OCI-LY7 (cell line): ENCODE measurements around the gene CTDSP1. TPM values are rescaled to one million over a fixed set of nuclear protein-coding genes. Genes with fewer than 3 reads are reported as not detected.
A peak's percentile ranks its signal among the peaks of the same experiment; 100 is the strongest.

Experiments
- BruUV-seq: library from RNA; stranded (reverse); fragments of 400-500 nt; replicated peaks from 2 replicates; lab custom pipeline; 2021; lab: Mats Ljungman, UMichigan
- CTCF ChIA-PET: fragments of 300-600 bp; sonication (Branson Sonifier 250); formaldehyde crosslinking; loops from one replicate; lab custom pipeline; 2022; ENCODE audit warnings: antibody characterized with exemption; ENCODE audit not compliant: unreplicated experiment; lab: Charles Lee
- POLR2A ChIA-PET: fragments of 300-600 bp; sonication (Branson Sonifier 250); formaldehyde crosslinking; loops from one replicate; lab custom pipeline; 2022; ENCODE audit warnings: antibody characterized with exemption; lab: Charles Lee
- DNase-seq: peaks from one replicate; pipeline ENCODE4 v3.0.0-alpha.2; 2015; ENCODE audit warnings: low spot score
- H2AFZ ChIP-seq: fragments of 200-600 bp; sonication (generic), shearing (Covaris generic); 2 replicates; pipeline ENCODE4 v1.6.1; 2014; ENCODE audit warnings: mild to moderate bottlenecking, antibody characterized with exemption, low read length, moderate library complexity
- H3K27ac ChIP-seq: fragments of 200-600 bp; sonication (generic); 2 replicates; pipeline ENCODE4 v1.5.1; 2014; ENCODE audit warnings: mixed run types, low read depth, mild to moderate bottlenecking, moderate library complexity, low read length, inconsistent platforms; ENCODE audit not compliant: poor library complexity, severe bottlenecking
- H3K36me3 ChIP-seq: fragments of 200-600 bp; sonication (generic); 2 replicates; pipeline ENCODE4 v1.6.1; 2014; ENCODE audit warnings: mild to moderate bottlenecking, antibody characterized with exemption, low read length, moderate library complexity, mixed read lengths; ENCODE audit not compliant: insufficient read depth
- H3K4me1 ChIP-seq: fragments of 200-600 bp; sonication (generic); 2 replicates; pipeline ENCODE4 v1.5.1; 2014; ENCODE audit warnings: mild to moderate bottlenecking, low read length; ENCODE audit not compliant: insufficient read depth, poor library complexity, severe bottlenecking
- H3K4me2 ChIP-seq: fragments of 200-600 bp; sonication (generic); 2 replicates; pipeline ENCODE4 v1.6.1; 2014; ENCODE audit warnings: mild to moderate bottlenecking, low read length
- H3K4me3 ChIP-seq: fragments of 200-600 bp; sonication (generic); 2 replicates; pipeline ENCODE4 v1.5.1; 2014; ENCODE audit warnings: mild to moderate bottlenecking, low read depth, low read length; ENCODE audit not compliant: poor library complexity, severe bottlenecking
- H3K79me2 ChIP-seq: fragments of 200-600 bp; sonication (generic); 2 replicates; pipeline ENCODE4 v1.6.1; 2016; ENCODE audit warnings: low read depth, mild to moderate bottlenecking, low read length, moderate library complexity, mixed read lengths; ENCODE audit not compliant: insufficient read depth
- H3K9me2 ChIP-seq: fragments of 200-600 bp; sonication (generic); 2 replicates; pipeline ENCODE4 v1.6.1; 2016; ENCODE audit warnings: mild to moderate bottlenecking, low read length, mixed read lengths; ENCODE audit not compliant: insufficient read depth
- H3K9me3 ChIP-seq: fragments of 200-600 bp; sonication (generic); 2 replicates; pipeline ENCODE4 v1.6.1; 2014; ENCODE audit warnings: mild to moderate bottlenecking, mixed run types, low read length, mixed read lengths
- H4K20me1 ChIP-seq: fragments of 200-600 bp; sonication (generic); 2 replicates; pipeline ENCODE4 v1.6.1; 2014; ENCODE audit warnings: mild to moderate bottlenecking, antibody characterized with exemption, low read length, moderate library complexity, mixed read lengths; ENCODE audit not compliant: insufficient read depth
- CTCF ChIP-seq: fragments of 200-600 bp; sonication (generic); conservative IDR thresholded peaks from 2 replicates; pipeline ENCODE4 v1.5.1; 2014; ENCODE audit warnings: mild to moderate bottlenecking, antibody characterized with exemption, low read length, moderate library complexity, mixed read lengths
- EZH2phosphoT487 ChIP-seq: fragments of 200-600 bp; sonication (generic); IDR thresholded peaks from 2 replicates; pipeline ENCODE4 v1.6.1; 2018; ENCODE audit warnings: low read depth, borderline replicate concordance, mild to moderate bottlenecking, mixed run types, antibody characterized with exemption, low read length, moderate library complexity, mixed read lengths
- intact Hi-C: fragments of 100-400 bp; cut with micrococcal nuclease; formaldehyde crosslinking; loops from one replicate; pipeline ENCODE4 v1.10.0; 2022; ENCODE audit not compliant: unreplicated experiment
- total RNA-seq, 2 experiments: library from RNA; depleted of rRNA in 1 of 2; stranded (reverse); fragments of >200 nt in 1 of 2; shearing (Covaris generic) in 1 of 2; gene quantifications; 2 replicates each; pipeline ENCODE4 v1.2.3, GENCODE V29; 2014 to 2022

Gene CTDSP1
- total RNA-seq, 2 experiments from 2014 or later: 95.3 to 152 TPM

- H3K9me2 ChIP-seq: no peaks in the 10 kb centered on the region
- peaks cover 23% of the 10 kb centered on the region for H3K9me3 ChIP-seq
- H3K27ac ChIP-seq: no peak overlapping the region
- no peak overlapping the region for H3K4me3 ChIP-seq
- H3K36me3 ChIP-seq: no peaks in the 10 kb centered on the region
- POLR2A ChIA-PET: interaction anchor here (0.7 to 2.0 kb wide), 3 partner anchors 19 to 64 kb away, joined by 4 to 9 read pairs (median 5); no protein-coding TSS in a partner anchor
- no peaks in the 10 kb centered on the region for H4K20me1 ChIP-seq
- no peak overlapping the region for H2AFZ ChIP-seq
- H3K4me1 ChIP-seq: peaks cover 16% of the 10 kb centered on the region
- no peak for DNase-seq
- no peaks in the 10 kb centered on the region for H3K79me2 ChIP-seq
- intact Hi-C loops: loop anchor here (5.0 kb wide), 1 partner anchor 42 kb away; the partner anchor contains the start of gene CTDSP1
- CTCF ChIA-PET: no interaction called here
- BruUV-seq: no TSS peak
- H3K4me2 ChIP-seq: no peak overlapping the region
- TF ChIP-seq CTCF (no peak), EZH2phosphoT487 (no peak)
These were observed 44.7 kb upstream of the CTDSP1 start for GRCh38 chr2:218354850-218355443.

- no TSS peak for BruUV-seq
- peaks cover 20% of the 10 kb centered on the region for H3K4me1 ChIP-seq
- TF ChIP-seq CTCF (no peak), EZH2phosphoT487 (no peak)
- no peak overlapping the region for H3K4me3 ChIP-seq
- DNase-seq: no peak
- intact Hi-C loops: loop anchor here (5.0 kb wide), 1 partner anchor 40 kb away; the partner anchor contains the start of gene CTDSP1
- no peaks in the 10 kb centered on the region for H3K9me2 ChIP-seq
- H3K9me3 ChIP-seq: 0 out of 2 replicates have a peak, but pooled peaks cover 3% of the 10 kb centered on the region
- H3K27ac ChIP-seq: no peak overlapping the region
- POLR2A ChIA-PET: interaction anchor here (0.6 to 3.4 kb wide), 11 partner anchors 10 to 72 kb away, joined by 3 to 11 read pairs (median 4); no protein-coding TSS in a partner anchor
- H3K4me2 ChIP-seq: no peak overlapping the region
- CTCF ChIA-PET: interaction anchor here (0.6 to 3.1 kb wide), 7 partner anchors 21 to 818 kb away, joined by 3 to 14 read pairs (median 6); partner anchors contain the start of gene TMBIM1
- no peaks in the 10 kb centered on the region for H3K79me2 ChIP-seq
- H2AFZ ChIP-seq: peak overlapping the region; percentile 59
- H4K20me1 ChIP-seq: no peaks in the 10 kb centered on the region
- H3K36me3 ChIP-seq: no peaks in the 10 kb centered on the region
These were observed 42.2 kb upstream of the CTDSP1 start for GRCh38 chr2:218357236-218358177.
